Fibroblast of lung (primary cell): ENCODE data around the gene PLEKHS1. TPM values are rescaled to one million over a fixed set of nuclear protein-coding genes. Genes with fewer than 3 reads are reported as not detected.

Experiments
- DNase-seq, 2 donors: peaks; one replicate each; pipeline versions ENCODE4 v3.0.0 to v3.0.0-alpha.2; 2010; ENCODE audit warnings: low read depth in 2 of 2
- H2AFZ ChIP-seq: 2 replicates; pipeline ENCODE4 v1.5.1; 2012; ENCODE audit warnings: low read length, control low read depth, inconsistent platforms
- H3K27ac ChIP-seq: 2 replicates; pipeline ENCODE4 v1.5.1; 2011; ENCODE audit warnings: low read length, control low read depth; ENCODE audit not compliant: insufficient read depth
- H3K27me3 ChIP-seq: 2 replicates; pipeline ENCODE4 v1.5.1; 2011; ENCODE audit warnings: mild to moderate bottlenecking, low read length; ENCODE audit not compliant: control insufficient read depth, insufficient read depth
- H3K36me3 ChIP-seq: 2 replicates; pipeline ENCODE4 v1.5.1; 2011; ENCODE audit warnings: low read length; ENCODE audit not compliant: control insufficient read depth, insufficient read depth
- H3K4me1 ChIP-seq: 2 replicates; pipeline ENCODE4 v1.5.1; 2011; ENCODE audit warnings: low read length; ENCODE audit not compliant: control insufficient read depth, insufficient read depth; ENCODE audit errors: extremely low read depth
- H3K4me2 ChIP-seq: 2 replicates; pipeline ENCODE4 v1.5.1; 2011; ENCODE audit warnings: low read length, control low read depth; ENCODE audit not compliant: insufficient read depth; ENCODE audit errors: extremely low read depth
- H3K4me3 ChIP-seq, 4 experiments: fragments of 200-600 bp in 1 of 4; sonication (generic) in 1 of 4; replicated peaks in 1 of 4; 2 replicates each; pipeline ENCODE4 v1.5.1; 2011 to 2016; ENCODE audit warnings: low read length in 4 of 4, low read depth in 3 of 4, mild to moderate bottlenecking in 3 of 4, control low read depth in 2 of 4, inconsistent platforms in 1 of 4, mixed read lengths in 1 of 4; ENCODE audit not compliant: insufficient read depth in 1 of 4; ENCODE audit errors: control extremely low read depth in 1 of 4
- H3K79me2 ChIP-seq: 2 replicates; pipeline ENCODE4 v1.5.1; 2012; ENCODE audit warnings: mild to moderate bottlenecking, low read length, inconsistent platforms; ENCODE audit not compliant: control insufficient read depth, insufficient read depth
- H3K9ac ChIP-seq: 2 replicates; pipeline ENCODE4 v1.5.1; 2011; ENCODE audit warnings: mild to moderate bottlenecking, low read length, control low read depth; ENCODE audit not compliant: insufficient read depth
- H3K9me3 ChIP-seq: 2 replicates; pipeline ENCODE4 v1.5.1; 2012; ENCODE audit warnings: low read depth, low read length; ENCODE audit not compliant: control insufficient read depth, insufficient read depth
- H4K20me1 ChIP-seq: 2 replicates; pipeline ENCODE4 v1.5.1; 2011; ENCODE audit warnings: low read length; ENCODE audit not compliant: control insufficient read depth, insufficient read depth; ENCODE audit errors: extremely low read depth
- EZH2 ChIP-seq: IDR thresholded peaks from 2 replicates; pipeline ENCODE4 v1.5.1; 2012; ENCODE audit warnings: low read length, control low read depth, mild to moderate bottlenecking; ENCODE audit errors: missing control alignments
- polyA minus RNA-seq: library from RNA; depleted of rRNA, polyadenylated mRNA; stranded (reverse); fragments of >200 nt; gene quantifications from 2 replicates; pipeline ENCODE4 v1.2.3, GENCODE V29; 2011; ENCODE audit warnings: low replicate concordance
- polyA plus RNA-seq, 2 donors: library from polyadenylated mRNA; depleted of rRNA in 1 of 2; stranded (reverse) in 1 of 2; unstranded in 1 of 2; fragments of >200 nt; gene quantifications; 2 replicates each; pipeline ENCODE4 v1.2.1, GENCODE V29; 2011 to 2012; ENCODE audit warnings: missing spikeins in 1 of 2
- total RNA-seq: library from RNA; depleted of rRNA; stranded (reverse); fragments of >200 nt; gene quantifications from 2 replicates; pipeline ENCODE4 v1.2.1, GENCODE V29; 2014
- TF ChIP-seq, protein P1 (sequence below), 2 donors: IDR thresholded peaks in 1 of 2; conservative IDR thresholded peaks in 1 of 2; 1 replicate in 1 of 2; 2 replicates in 1 of 2; pipeline ENCODE4 v1.5.1; 2011 to 2012; ENCODE audit warnings: low read length in 2 of 2, control low read depth in 1 of 2, inconsistent platforms in 1 of 2, low read depth in 1 of 2, mild to moderate bottlenecking in 1 of 2

The PLEKHS1 gene
- total RNA-seq, result not detected in 2 replicates
- not detected in 2 replicates for polyA plus RNA-seq
- not detected in 2 replicates for polyA plus RNA-seq (2012)
- not detected in 2 replicates for polyA minus RNA-seq

DNA sequence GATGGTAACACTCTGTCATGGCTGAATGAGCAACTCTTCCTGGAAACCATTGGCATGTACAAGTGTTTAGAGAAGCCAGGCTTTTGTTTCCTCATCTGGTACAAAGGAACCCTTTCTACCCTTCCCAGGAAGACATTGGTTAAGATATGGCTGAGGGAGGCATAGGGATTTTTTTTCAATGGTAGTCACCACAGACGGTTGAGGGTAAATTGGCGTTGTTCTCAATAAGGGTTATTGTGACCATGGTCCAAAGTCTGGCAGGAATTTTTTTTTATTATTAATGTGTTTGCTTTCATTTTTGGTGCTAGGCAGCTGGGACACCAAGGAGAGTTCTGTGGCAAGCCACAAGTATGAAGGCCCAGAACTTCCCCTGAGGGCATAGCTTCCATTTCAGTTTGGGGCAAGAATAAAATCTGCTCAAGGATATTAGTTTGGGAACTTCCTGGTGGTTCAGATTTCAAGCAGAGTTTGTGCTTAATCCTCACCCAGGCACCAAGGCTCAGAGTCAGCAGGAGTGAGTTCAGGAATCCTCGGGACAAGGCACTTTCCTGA is at the start of gene PLEKHS1:
TSS of gene PLEKHS1 (plus strand) at position 502 of the 552 bp plus-strand sequence. CDS start 3,596 bp downstream, outside the sequence.
- DNase-seq, result peak in 1 of 2 donors; percentile 9
- Histone ChIP-seq H3K4me1 (no peaks in the 10 kb centered on the region), H3K27ac (no peak within 1 kb of the TSS), H3K36me3 (no peaks in the 10 kb centered on the region), H3K27me3 (no peaks in the 10 kb centered on the region), H4K20me1 (no peaks in the 10 kb centered on the region), H3K4me2 (no peak within 1 kb of the TSS), H3K79me2 (no peaks in the 10 kb centered on the region), H2AFZ (no peak within 1 kb of the TSS), H3K9ac (no peak within 1 kb of the TSS), H3K9me3 (no peaks in the 10 kb centered on the region), H3K4me3 (no peak within 1 kb of the TSS)
- TF ChIP-seq EZH2, result no peak
- TF ChIP-seq, protein P1, sequence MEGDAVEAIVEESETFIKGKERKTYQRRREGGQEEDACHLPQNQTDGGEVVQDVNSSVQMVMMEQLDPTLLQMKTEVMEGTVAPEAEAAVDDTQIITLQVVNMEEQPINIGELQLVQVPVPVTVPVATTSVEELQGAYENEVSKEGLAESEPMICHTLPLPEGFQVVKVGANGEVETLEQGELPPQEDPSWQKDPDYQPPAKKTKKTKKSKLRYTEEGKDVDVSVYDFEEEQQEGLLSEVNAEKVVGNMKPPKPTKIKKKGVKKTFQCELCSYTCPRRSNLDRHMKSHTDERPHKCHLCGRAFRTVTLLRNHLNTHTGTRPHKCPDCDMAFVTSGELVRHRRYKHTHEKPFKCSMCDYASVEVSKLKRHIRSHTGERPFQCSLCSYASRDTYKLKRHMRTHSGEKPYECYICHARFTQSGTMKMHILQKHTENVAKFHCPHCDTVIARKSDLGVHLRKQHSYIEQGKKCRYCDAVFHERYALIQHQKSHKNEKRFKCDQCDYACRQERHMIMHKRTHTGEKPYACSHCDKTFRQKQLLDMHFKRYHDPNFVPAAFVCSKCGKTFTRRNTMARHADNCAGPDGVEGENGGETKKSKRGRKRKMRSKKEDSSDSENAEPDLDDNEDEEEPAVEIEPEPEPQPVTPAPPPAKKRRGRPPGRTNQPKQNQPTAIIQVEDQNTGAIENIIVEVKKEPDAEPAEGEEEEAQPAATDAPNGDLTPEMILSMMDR (conservative IDR thresholded peaks at IDR 0.05 in 1 of 2, IDR thresholded peaks at IDR 0.05 in 1 of 2; ENCODE audit: low read depth in 1 of 2, low read length in 2 of 2), result no peak

DNA sequence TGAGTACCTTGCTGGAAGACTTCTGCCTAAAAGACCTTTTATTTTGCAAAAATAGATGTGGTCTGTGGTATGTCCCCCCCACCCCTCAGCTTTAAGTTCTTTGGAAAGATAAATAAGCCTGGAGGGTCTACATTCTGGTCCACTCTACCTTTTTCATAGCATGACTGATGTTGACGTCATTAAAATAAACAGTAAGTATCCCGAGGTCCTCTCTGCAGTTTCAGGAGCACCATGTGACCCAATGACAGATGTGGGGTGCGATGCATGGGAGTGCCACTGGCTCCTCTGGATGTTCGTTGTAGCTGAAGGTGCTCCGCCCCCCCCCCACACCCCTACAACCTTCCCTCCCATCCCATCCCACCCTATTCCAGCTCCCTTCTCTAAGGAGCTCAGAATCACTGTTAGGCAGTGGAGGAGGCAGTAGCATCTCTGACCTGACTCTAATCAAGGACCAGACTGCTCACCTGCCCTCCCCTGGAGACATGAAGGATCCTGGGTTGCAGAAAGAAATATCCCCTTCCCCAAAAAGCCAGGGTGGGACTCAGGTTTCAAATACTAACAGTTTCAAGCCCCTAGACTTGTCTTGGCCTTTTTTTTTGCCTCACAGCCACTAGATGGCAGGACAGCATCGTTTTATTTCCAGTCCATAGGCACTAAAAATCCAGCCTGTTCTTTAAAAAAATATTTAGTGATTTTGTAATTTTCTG is 46.7 kb upstream of the PLEKHS1 start:
- DNase-seq, result peak; percentile 43 to 68
- Histone ChIP-seq H3K4me1 (peaks cover 2% of the 10 kb centered on the region), H2AFZ (no peak overlapping the region), H3K27ac (no peak overlapping the region), H3K79me2 (no peaks in the 10 kb centered on the region), H3K4me2 (no peak overlapping the region), H4K20me1 (no peaks in the 10 kb centered on the region), H3K27me3 (no peaks in the 10 kb centered on the region), H3K4me3 (no peak overlapping the region), H3K9me3 (no peaks in the 10 kb centered on the region), H3K36me3 (no peaks in the 10 kb centered on the region), H3K9ac (no peak overlapping the region)
- TF ChIP-seq EZH2, result no peak
- TF ChIP-seq, protein P1 (conservative IDR thresholded peaks at IDR 0.05 in 1 of 2, IDR thresholded peaks at IDR 0.05 in 1 of 2; ENCODE audit: low read depth in 1 of 2, low read length in 2 of 2), result peak; percentile 72 to 79

DNA sequence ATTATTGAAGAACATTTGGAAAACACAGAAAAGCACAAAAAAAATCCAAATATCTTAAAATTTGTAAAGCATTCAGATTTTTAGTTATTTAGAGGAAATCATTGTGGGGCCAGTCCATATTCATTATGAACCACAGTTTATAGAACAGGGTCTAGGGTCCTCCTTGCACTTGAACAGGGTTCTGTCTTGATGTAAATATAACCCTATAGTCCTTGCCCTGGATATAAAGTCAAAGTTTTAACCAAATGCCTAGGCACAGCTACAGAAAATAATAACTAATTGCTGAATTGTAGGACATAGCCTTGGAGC is 46.2 kb upstream of the PLEKHS1 start:
- Histone ChIP-seq H2AFZ (no peak overlapping the region), H4K20me1 (no peaks in the 10 kb centered on the region), H3K9me3 (no peaks in the 10 kb centered on the region), H3K9ac (no peak overlapping the region), H3K4me3 (no peak overlapping the region), H3K36me3 (no peaks in the 10 kb centered on the region), H3K79me2 (no peaks in the 10 kb centered on the region), H3K4me2 (no peak overlapping the region), H3K27ac (no peak overlapping the region), H3K4me1 (peaks cover 2% of the 10 kb centered on the region), H3K27me3 (no peaks in the 10 kb centered on the region)
- TF ChIP-seq, protein P1 (conservative IDR thresholded peaks at IDR 0.05 in 1 of 2, IDR thresholded peaks at IDR 0.05 in 1 of 2; ENCODE audit: low read depth in 1 of 2, low read length in 2 of 2), result no peak
- no peak for TF ChIP-seq EZH2
- no peak for DNase-seq
